K562 (cell line): Measurements from ENCODE around the gene ASB13. TPM values are rescaled to one million over a fixed set of nuclear protein-coding genes. Genes with fewer than 3 reads are reported as not detected.

Source experiments
- CHD7 ChIP-seq: fragments of 200-600 bp; sonication (generic); IDR thresholded peaks from one replicate; pipeline ENCODE4 v1.6.1; 2012; ENCODE audit warnings: mild to moderate bottlenecking, low read depth, low read length, inconsistent platforms
- GABPB2 ChIP-seq: fragments of 250-450 bp; sonication (Bioruptor Pico); conservative IDR thresholded peaks from 2 replicates; pipeline ENCODE4 v1.5.1; 2021; ENCODE audit warnings: mild to moderate bottlenecking
- GATAD2A ChIP-seq: fragments of 450-650 bp; IDR thresholded peaks from 2 replicates; pipeline ENCODE4 v1.6.1; 2017
- SETDB1 ChIP-seq: IDR thresholded peaks from one replicate; pipeline ENCODE4 v1.6.1; 2012; ENCODE audit warnings: low read length, control low read depth, inconsistent platforms
- TSHZ1 ChIP-seq: fragments of 250-450 bp; sonication (Bioruptor Pico); IDR thresholded peaks from 2 replicates; pipeline ENCODE4 v1.4.0; 2020; ENCODE audit warnings: mild to moderate bottlenecking, moderate library complexity
- ZNF146 ChIP-seq: IDR thresholded peaks from one replicate; pipeline ENCODE4 v1.6.1; 2018; ENCODE audit warnings: missing compliant biosample characterization; ENCODE audit not compliant: unreplicated experiment
- ZNF175 ChIP-seq: fragments of 200-800 bp; sonication (Bioruptor generic); IDR thresholded peaks from 2 replicates; pipeline ENCODE4 v1.6.1; 2016; ENCODE audit warnings: low read depth, mild to moderate bottlenecking, missing genetic modification characterization, missing compliant biosample characterization
- polyA plus RNA-seq, 8 experiments: library from polyadenylated mRNA; depleted of rRNA in 4 of 8; stranded (reverse) in 5 of 8; unstranded in 3 of 8; fragments of >200 nt; fragmentation: Nextera tagmentation in 2 of 8; fragmentation: Illumina TruSeq in 1 of 8; extraction: Ambion mirVana in 2 of 8; extraction: Trizol in 1 of 8; gene quantifications; 2 replicates each; pipeline versions ENCODE4 v1.2.1 to v1.2.3, GENCODE V29; 2011 to 2014; ENCODE audit warnings: inconsistent platforms in 1 of 8, missing spikeins in 1 of 8
- total RNA-seq, 7 experiments: library from RNA; depleted of rRNA in 6 of 7; stranded (reverse); fragments of >200 nt in 6 of 7; fragmentation: Illumina TruSeq in 2 of 7; extraction: Trizol in 2 of 7; gene quantifications; 2 replicates each; pipeline versions ENCODE4 v1.2.1 to v1.2.3, GENCODE V29; 2011 to 2021; ENCODE audit warnings: low replicate concordance in 1 of 7
- TF ChIP-seq, protein P1 (sequence below): fragments of 450-650 bp; IDR thresholded peaks from 2 replicates; pipeline ENCODE4 v1.6.1; 2018; ENCODE audit warnings: mild to moderate bottlenecking, low read depth; ENCODE audit not compliant: partially characterized antibody

The ASB13 gene
- total and polyA plus RNA-seq, 9 of the 15 experiments (the other 6 are each of a cell fraction or from before 2014, with no cell fraction given) = 5.2 to 28.8 (median 16.9) TPM

DNA sequence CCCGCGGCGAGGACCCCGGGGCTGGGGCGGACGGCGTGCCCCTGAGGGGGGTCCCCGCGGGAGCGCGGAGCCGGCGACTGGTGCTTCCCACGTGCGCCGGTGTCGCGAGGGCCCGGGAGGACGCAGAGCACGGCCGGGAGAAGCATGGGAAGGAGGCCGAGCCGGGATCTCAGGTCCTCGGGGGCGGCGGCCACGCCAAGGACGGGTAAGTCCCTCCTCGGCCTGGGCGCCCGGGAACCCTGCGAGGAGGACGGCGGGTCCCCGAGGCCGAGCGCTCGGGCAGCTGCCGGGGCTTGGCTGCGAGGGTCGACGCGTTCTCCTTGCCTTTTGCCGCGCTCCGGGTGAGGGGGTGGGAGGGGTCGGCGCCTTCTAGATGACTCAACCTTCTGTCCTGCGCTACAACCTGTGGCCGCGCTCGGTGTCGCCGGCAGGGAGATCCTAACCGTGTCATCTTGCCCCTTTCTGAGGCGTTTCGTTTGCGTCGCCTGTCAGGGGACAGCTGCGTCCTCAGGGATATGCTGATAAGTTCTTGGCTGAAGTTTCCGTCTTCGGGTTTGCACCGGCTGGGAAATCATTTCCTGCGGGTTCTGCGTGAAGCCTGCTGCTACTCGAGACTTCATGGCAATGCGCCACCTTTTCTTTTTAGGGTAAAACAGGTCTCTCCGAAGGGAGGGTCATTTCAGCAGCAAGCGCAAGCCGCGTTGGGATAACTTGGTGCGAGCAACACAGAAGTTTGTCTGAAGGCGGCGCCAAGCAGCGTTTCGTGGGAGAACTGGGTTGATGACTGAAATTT, 18.8 kb upstream of the ASB13 start (continued):
- TF ChIP-seq, protein P1, sequence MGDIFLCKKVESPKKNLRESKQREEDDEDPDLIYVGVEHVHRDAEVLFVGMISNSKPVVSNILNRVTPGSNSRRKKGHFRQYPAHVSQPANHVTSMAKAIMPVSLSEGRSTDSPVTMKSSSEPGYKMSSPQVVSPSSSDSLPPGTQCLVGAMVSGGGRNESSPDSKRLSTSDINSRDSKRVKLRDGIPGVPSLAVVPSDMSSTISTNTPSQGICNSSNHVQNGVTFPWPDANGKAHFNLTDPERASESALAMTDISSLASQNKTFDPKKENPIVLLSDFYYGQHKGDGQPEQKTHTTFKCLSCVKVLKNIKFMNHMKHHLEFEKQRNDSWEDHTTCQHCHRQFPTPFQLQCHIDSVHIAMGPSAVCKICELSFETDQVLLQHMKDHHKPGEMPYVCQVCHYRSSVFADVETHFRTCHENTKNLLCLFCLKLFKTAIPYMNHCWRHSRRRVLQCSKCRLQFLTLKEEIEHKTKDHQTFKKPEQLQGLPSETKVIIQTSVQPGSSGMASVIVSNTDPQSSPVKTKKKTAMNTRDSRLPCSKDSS = no peak
- no peak for TF ChIP-seq CHD7
- no peak for TF ChIP-seq TSHZ1
- 0 out of 2 replicates have a peak, but pooled peaks have one; percentile 42 for TF ChIP-seq ZNF175
- TF ChIP-seq GABPB2 (CRISPR knock-in tag) = no peak
- no peak for TF ChIP-seq GATAD2A
- TF ChIP-seq ZNF146 (CRISPR knock-in tag) = no peak
- no peak for TF ChIP-seq SETDB1
